HepG2 (cell line): ENCODE measurements around the gene C19orf47. TPM values are rescaled to one million over a fixed set of nuclear protein-coding genes. Genes with fewer than 3 reads are reported as not detected.

Experiments
- ATAC-seq: fragments of 200-7000 bp; cut with Tn5 transposase; 3 replicates; pipeline ENCODE4 v1.9.1; 2020; ENCODE audit warnings: mild to moderate bottlenecking, moderate library complexity
- BruUV-seq: library from RNA; stranded (reverse); fragments of 400-500 nt; replicated peaks from 2 replicates; lab custom pipeline; 2021; lab: Mats Ljungman, UMichigan
- CTCF ChIA-PET: fragments of 300-600 bp; formaldehyde crosslinking; extraction: SDS; loops from one replicate; lab custom pipeline; 2021; ENCODE audit warnings: low total read pairs, inconsistent platforms, low intra/inter-chr PET ratio; lab: Yijun Ruan, JAX
- POLR2A ChIA-PET: fragments of 350-600 bp; sonication (Branson Sonifier 250); formaldehyde crosslinking; loops from one replicate; lab custom pipeline; 2020; ENCODE audit warnings: antibody characterized with exemption, inconsistent platforms; lab: Yijun Ruan, JAX
- DNase-seq: peaks from one replicate; pipeline ENCODE4 v3.0.0-alpha.2; 2015; ENCODE audit warnings: low spot score
- FAIRE-seq: peaks from 3 replicates; lab custom pipeline; 2011; peaks lifted over from hg19 to GRCh38; lab: Jason Lieb, UNC
- H2AFZ ChIP-seq: one replicate; pipeline ENCODE4 v1.6.1; 2011; ENCODE audit warnings: low read length, inconsistent platforms
- H3K27ac ChIP-seq: fragments of 300-600 bp; 3 replicates; pipeline ENCODE4 v1.8.0; 2011; ENCODE audit warnings: mixed run types, mild to moderate bottlenecking, mixed read lengths, low read length, inconsistent platforms; ENCODE audit not compliant: insufficient read depth; ENCODE audit errors: extremely low read length
- H3K27me3 ChIP-seq, 2 experiments: fragments of 200-600 bp in 1 of 2; 2 replicates in 1 of 2; 3 replicates in 1 of 2; pipeline versions ENCODE4 v1.6.0 to v1.8.0; 2011; ENCODE audit warnings: low read length in 2 of 2, mild to moderate bottlenecking in 2 of 2, moderate library complexity in 2 of 2, inconsistent platforms in 1 of 2; ENCODE audit not compliant: insufficient read depth in 2 of 2, control insufficient read depth in 1 of 2
- H3K36me3 ChIP-seq, 2 experiments: fragments of 200-600 bp in 1 of 2; replicated peaks in 1 of 2; 2 replicates in 1 of 2; 3 replicates in 1 of 2; pipeline versions ENCODE4 v1.5.1 to v1.8.0; 2011; ENCODE audit warnings: low read length in 2 of 2, inconsistent platforms in 1 of 2; ENCODE audit not compliant: insufficient read depth in 2 of 2, control insufficient read depth in 1 of 2
- H3K4me1 ChIP-seq: 2 replicates; pipeline ENCODE4 v1.5.1; 2012; ENCODE audit warnings: low read length, inconsistent platforms; ENCODE audit not compliant: insufficient read depth
- H3K4me2 ChIP-seq: 2 replicates; pipeline ENCODE4 v1.6.0; 2011; ENCODE audit warnings: low read depth, low read length, inconsistent platforms
- H3K4me3 ChIP-seq, 3 experiments: fragments of 200-600 bp in 1 of 3; sonication (generic), shearing (Covaris generic) in 1 of 3; replicated peaks in 1 of 3; 2 replicates each; pipeline ENCODE4 v1.5.1; 2011 to 2016; ENCODE audit warnings: low read length in 3 of 3, inconsistent platforms in 2 of 3, low read depth in 2 of 3, mild to moderate bottlenecking in 2 of 3, control low read depth in 1 of 3, mixed read lengths in 1 of 3; ENCODE audit not compliant: insufficient read depth in 1 of 3
- H3K79me2 ChIP-seq: one replicate; pipeline ENCODE4 v1.6.1; 2011; ENCODE audit warnings: low read length, inconsistent platforms; ENCODE audit not compliant: insufficient read depth
- H3K9ac ChIP-seq: 2 replicates; pipeline ENCODE4 v1.6.0; 2011; ENCODE audit warnings: mild to moderate bottlenecking, low read depth, low read length, inconsistent platforms; ENCODE audit not compliant: insufficient read depth
- H3K9me3 ChIP-seq: 2 replicates; pipeline ENCODE4 v1.5.1; 2012; ENCODE audit warnings: mild to moderate bottlenecking, low read length
- H4K20me1 ChIP-seq: 2 replicates; pipeline ENCODE4 v1.6.0; 2011; ENCODE audit warnings: inconsistent platforms, mild to moderate bottlenecking, low read length, moderate library complexity; ENCODE audit not compliant: insufficient read depth
- ATF7 ChIP-seq, 2 experiments: fragments of 450-650 bp in 1 of 2; sonication (generic) in 1 of 2; formaldehyde crosslinking in 1 of 2; IDR thresholded peaks; 2 replicates each; pipeline versions ENCODE4 v1.4.0 to v1.6.1; 2016 to 2020; ENCODE audit warnings: antibody characterized with exemption in 1 of 2, mild to moderate bottlenecking in 1 of 2, missing genetic modification reagents in 1 of 2
- FOSL2 ChIP-seq: sonication (generic); formaldehyde crosslinking; IDR thresholded peaks from 2 replicates; pipeline ENCODE4 v1.4.0; 2020; ENCODE audit warnings: missing genetic modification reagents
- GTF3A ChIP-seq: sonication (generic); formaldehyde crosslinking; conservative IDR thresholded peaks from 2 replicates; pipeline ENCODE4 v1.4.0; 2020; ENCODE audit warnings: mild to moderate bottlenecking, missing genetic modification reagents
- PHB2 ChIP-seq: fragments of 450-650 bp; IDR thresholded peaks from 2 replicates; pipeline ENCODE4 v1.6.1; 2018; ENCODE audit not compliant: partially characterized antibody
- THAP7 ChIP-seq: sonication (generic); formaldehyde crosslinking; IDR thresholded peaks from 2 replicates; pipeline ENCODE4 v1.8.1; 2023; ENCODE audit warnings: mild to moderate bottlenecking, missing genetic modification reagents
- TIGD3 ChIP-seq: sonication (generic); formaldehyde crosslinking; IDR thresholded peaks from 2 replicates; pipeline ENCODE4 v1.5.1; 2020; ENCODE audit warnings: mild to moderate bottlenecking, missing genetic modification reagents, borderline replicate concordance
- ZNF768 ChIP-seq: sonication (generic); formaldehyde crosslinking; IDR thresholded peaks from 2 replicates; pipeline ENCODE4 v1.4.0; 2020; ENCODE audit warnings: missing genetic modification reagents
- WGBS: methylation state at CpG from one replicate; pipeline ENCODE4 v1.1.6; 2017; ENCODE audit warnings: low lambda C conversion rate; 5-methylcytosine and 5-hydroxymethylcytosine counted together
- in situ Hi-C: cut with HindIII; loops from 2 replicates; pipeline ENCODE4 v1.10.0; 2017; ENCODE audit warnings: low pct_unique_long_range_greater_than_20kb; ENCODE audit not compliant: extremely low pct_ligation_motif_present
- intact Hi-C: fragments of 100-400 bp; cut with micrococcal nuclease; formaldehyde crosslinking; loops from one replicate; pipeline ENCODE4 v1.10.0; 2022; ENCODE audit not compliant: unreplicated experiment
- polyA plus RNA-seq, 8 experiments: library from polyadenylated mRNA; depleted of rRNA in 3 of 8; stranded (reverse) in 7 of 8; unstranded in 1 of 8; fragments of >200 nt; fragmentation: Illumina TruSeq in 4 of 8; extraction: Trizol in 4 of 8; gene quantifications; 2 replicates each; pipeline versions ENCODE4 v1.2.1 to v1.2.3, GENCODE V29; 2011 to 2016; ENCODE audit warnings: low read depth in 4 of 8, missing spikeins in 1 of 8, mixed read lengths in 1 of 8; ENCODE audit not compliant: insufficient read depth in 1 of 8
- total RNA-seq, 5 experiments: library from RNA; depleted of rRNA; stranded (reverse); fragments of >200 nt; fragmentation: Illumina TruSeq; extraction: Trizol; gene quantifications; 2 replicates each; pipeline ENCODE4 v1.2.3, GENCODE V29; 2016; ENCODE audit warnings: low read depth in 1 of 5
- TF ChIP-seq, protein P1 (sequence below): sonication (generic); formaldehyde crosslinking; IDR thresholded peaks from 2 replicates; pipeline ENCODE4 v1.4.0; 2020; ENCODE audit warnings: low read depth, mild to moderate bottlenecking, missing genetic modification reagents

The C19orf47 gene
- total and polyA plus RNA-seq, 2 of the 13 experiments (the other 11 are each of a cell fraction or from before 2014, with no cell fraction given) = 8.1 to 10.6 TPM

- Histone ChIP-seq H3K79me2 (peaks cover 4% of the 10 kb centered on the region), H3K9me3 (no peaks in the 10 kb centered on the region), H3K4me1 (no peaks in the 10 kb centered on the region), H4K20me1 (no peaks in the 10 kb centered on the region), H3K4me3 (no peak overlapping the region), H3K27ac (no peak overlapping the region), H3K9ac (no peak overlapping the region)
- WGBS = 97% methylated on average over 2 of the region's 2 CpGs
- BruUV-seq = no TSS peak
- no peak for FAIRE-seq
- TF ChIP-seq TIGD3 (CRISPR knock-in tag) = no peak
- no peak for TF ChIP-seq GTF3A (CRISPR knock-in tag)
- TF ChIP-seq THAP7 = no peak
- no peak for TF ChIP-seq PHB2
- TF ChIP-seq FOSL2 (CRISPR knock-in tag) = no peak
- TF ChIP-seq, all 625 proteins: peak for 0
- H3K27me3 ChIP-seq = no peaks in the 10 kb centered on the region
- ATAC-seq (no peak), DNase-seq (no peak)
- ChIA-PET CTCF (no interaction called here), POLR2A (no interaction called here)
- H3K36me3 ChIP-seq = peaks cover 6 to 38% of the 10 kb centered on the region in 2 experiments
- in situ Hi-C loops = no loop called here
- H2AFZ ChIP-seq = no peak overlapping the region
- intact Hi-C loops = no loop called here
- H3K4me2 ChIP-seq = no peak overlapping the region
Measured at GRCh38 chr19:40336601-40336900, 11.6 kb downstream of the C19orf47 start.

DNA sequence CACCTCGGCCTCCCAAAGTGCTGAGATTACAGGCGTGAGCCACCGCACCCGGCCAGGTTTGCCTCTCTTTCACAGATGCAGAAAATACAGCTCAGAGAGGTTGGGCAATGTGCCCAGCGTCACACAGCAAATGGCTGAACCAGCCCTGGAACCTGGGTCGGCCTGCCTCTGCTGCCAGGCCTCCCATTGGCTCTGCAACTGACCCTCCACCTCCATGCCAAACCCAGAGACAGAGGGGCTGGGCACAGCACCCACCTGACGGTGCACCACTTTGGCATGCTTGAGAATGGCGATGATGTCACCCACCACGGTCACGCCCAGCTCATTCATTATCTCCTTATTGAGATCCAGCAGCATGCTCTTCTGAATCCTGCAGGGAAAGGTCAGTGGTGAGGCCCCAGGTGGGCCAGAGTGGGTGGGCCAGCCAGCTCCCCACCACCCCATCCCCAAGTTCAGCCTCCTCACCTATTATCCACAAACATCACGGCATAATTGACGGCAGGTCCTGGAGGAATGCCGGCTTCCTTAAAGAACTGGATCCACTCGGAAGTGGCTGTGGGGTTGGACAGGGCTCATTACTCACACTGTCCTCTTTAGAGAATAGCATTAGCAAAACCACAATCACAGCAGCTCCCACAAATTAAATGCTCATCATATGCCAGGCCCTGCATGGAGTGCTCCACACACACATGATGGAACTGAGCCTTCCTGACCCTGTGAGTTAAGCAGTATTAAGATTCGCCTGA, 12.2 kb downstream of the C19orf47 start:
- POLR2A ChIA-PET = no interaction called here
- no TSS peak for BruUV-seq
- no peaks in the 10 kb centered on the region for H3K4me1 ChIP-seq
- ATAC-seq (no peak), DNase-seq (no peak), FAIRE-seq (no peak)
- no peak overlapping the region for H3K4me3 ChIP-seq
- no peak overlapping the region for H3K9ac ChIP-seq
- no peaks in the 10 kb centered on the region for H4K20me1 ChIP-seq
- H3K36me3 ChIP-seq = peaks cover 6 to 42% of the 10 kb centered on the region in 2 experiments
- WGBS = 95% methylated on average over 9 of the region's 15 CpGs
- H3K79me2 ChIP-seq = peaks cover 4% of the 10 kb centered on the region
- in situ Hi-C loops (no loop called here), intact Hi-C loops (no loop called here)
- H3K27me3 ChIP-seq = no peaks in the 10 kb centered on the region
- H2AFZ ChIP-seq = no peak overlapping the region
- TF ChIP-seq, protein P1, sequence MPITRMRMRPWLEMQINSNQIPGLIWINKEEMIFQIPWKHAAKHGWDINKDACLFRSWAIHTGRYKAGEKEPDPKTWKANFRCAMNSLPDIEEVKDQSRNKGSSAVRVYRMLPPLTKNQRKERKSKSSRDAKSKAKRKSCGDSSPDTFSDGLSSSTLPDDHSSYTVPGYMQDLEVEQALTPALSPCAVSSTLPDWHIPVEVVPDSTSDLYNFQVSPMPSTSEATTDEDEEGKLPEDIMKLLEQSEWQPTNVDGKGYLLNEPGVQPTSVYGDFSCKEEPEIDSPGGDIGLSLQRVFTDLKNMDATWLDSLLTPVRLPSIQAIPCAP = no peak
- TF ChIP-seq ZNF768 (CRISPR knock-in tag) (peak; percentile 97), ATF7 (IDR thresholded peaks at IDR 0.05) (peak; percentile 37; the same call in 1 of the 2 replicates), ATF7 (CRISPR knock-in tag; IDR thresholded peaks at IDR 0.05) (no peak)
- TF ChIP-seq, all 625 proteins: peak for 2
- H3K27ac ChIP-seq = no peak overlapping the region
- H3K4me2 ChIP-seq = no peak overlapping the region
- CTCF ChIA-PET = no interaction called here
- no peaks in the 10 kb centered on the region for H3K9me3 ChIP-seq
